ENCODE data around the gene CAPZB. TPM values are rescaled to one million over a fixed set of nuclear protein-coding genes. Genes with fewer than 3 reads are reported as not detected.

The CAPZB gene
- total and polyA plus RNA-seq, 2 of the 4 experiments (the other 2 are of a cell fraction) = 216 to 304 TPM

- no peak for TF ChIP-seq MAFK (IDR thresholded peaks at IDR 0.05; ENCODE audit: low read depth, low read length)
- TF ChIP-seq RCOR1 (IDR thresholded peaks at IDR 0.05; ENCODE audit: insufficient replicate concordance, low read length) = peak; percentile 5
- no peak for TF ChIP-seq USF2 (IDR thresholded peaks at IDR 0.05; ENCODE audit: low read depth, low read length)
- no peak for TF ChIP-seq CEBPB (IDR thresholded peaks at IDR 0.05; ENCODE audit: low read depth, low read length)
- TF ChIP-seq BHLHE40 (IDR thresholded peaks at IDR 0.05; ENCODE audit: low read depth, low read length) = peak; percentile 67
- TF ChIP-seq NFE2L2 (IDR thresholded peaks at IDR 0.05; ENCODE audit: low read depth, low read length) = no peak
- TF ChIP-seq RFX5 (IDR thresholded peaks at IDR 0.05; ENCODE audit: low read depth, low read length) = no peak
- DNase-seq = peak; percentile 84
- Histone ChIP-seq H3K9me3 (ENCODE audit: control insufficient read depth, insufficient read depth, low read length) (no peaks in the 10 kb centered on the region), H2AFZ (replicated peaks; ENCODE audit: low read length, poor library complexity) (no peak overlapping the region), H2AK5ac (ENCODE audit: low read depth, low read length) (peak overlapping the region; percentile 69; the same call in 1 of the 2 replicates), H3K9me1 (ENCODE audit: insufficient read depth, low read length) (peaks cover 50% of the 10 kb centered on the region), H3K79me1 (ENCODE audit: low read depth in 1 of 2, low read length in 2 of 2) (peaks cover 43 to 96% of the 10 kb centered on the region in 2 experiments), H4K91ac (ENCODE audit: insufficient read depth, low read depth, low read length) (no peak overlapping the region), H2BK15ac (ENCODE audit: low read depth, low read length) (no peak overlapping the region), H3K27ac (ENCODE audit: insufficient read depth, low read length) (peak overlapping the region; percentile 21; the same call in 1 of the 2 replicates), H4K20me1 (ENCODE audit: insufficient read depth, low read length) (peaks cover 94% of the 10 kb centered on the region), H3K18ac (ENCODE audit: low read depth, low read length) (no peak overlapping the region), H3K56ac (ENCODE audit: extremely low read depth, insufficient read depth, low read length) (no peak overlapping the region), H3K27me3 (ENCODE audit: control insufficient read depth, insufficient read depth, low read length) (no peaks in the 10 kb centered on the region), H2BK5ac (ENCODE audit: low read depth, low read length, poor library complexity, severe bottlenecking) (peak overlapping the region; percentile 86), H4K5ac (ENCODE audit: low read depth, low read length) (no peak overlapping the region), H3K9ac (ENCODE audit: low read depth, low read length) (no peak overlapping the region), H3K4me3 (ENCODE audit: insufficient read depth, low read depth, low read length) (no peak overlapping the region), H4K8ac (ENCODE audit: low read depth in 2 of 2, low read length in 2 of 2) (no peak overlapping the region), H2BK20ac (ENCODE audit: low read depth, low read length) (no peak overlapping the region), H3K23ac (ENCODE audit: low read depth, low read length) (peak overlapping the region; percentile 67; the same call in 1 of the 2 replicates), H3K4me2 (ENCODE audit: low read depth, low read length) (no peak overlapping the region), H2AK9ac (replicated peaks; ENCODE audit: low read depth, low read length, poor library complexity) (no peak overlapping the region), H3K36me3 (ENCODE audit: control insufficient read depth, insufficient read depth, low read length) (peaks cover 27% of the 10 kb centered on the region), H3K4ac (ENCODE audit: low read depth, low read length) (0 out of 2 replicates have a peak overlapping the region, but pooled peaks have one; percentile 33), H3K4me1 (ENCODE audit: control insufficient read depth, insufficient read depth, low read length) (peaks cover 41% of the 10 kb centered on the region), H2BK120ac (ENCODE audit: low read depth, low read length) (no peak overlapping the region), H3K14ac (replicated peaks; ENCODE audit: low read depth, low read length) (no peak overlapping the region)
- CTCF ChIA-PET = no interaction called here
- intact Hi-C loops (cut with micrococcal nuclease) = no loop called here
- BruUV-seq (replicated peaks) = no TSS peak
- in situ Hi-C loops (cut with MboI; ENCODE audit: low sequenced_read_pairs) = no loop called here
- no CpG with 5 or more reads among the region's 5 CpGs for WGBS, 2 experiments (ENCODE audit: extremely low coverage in 2 of 2, insufficient read length in 1 of 2)
- POLR2A ChIA-PET (ENCODE audit: unreplicated experiment) = no interaction called here
- dilution Hi-C loops (cut with HindIII; ENCODE audit: low sequenced_read_pairs, unreplicated experiment) = no loop called here
- ATAC-seq (ENCODE audit: low read depth) = peak; percentile 81
Measured at GRCh38 chr1:19418503-19418971, 66.8 kb downstream of the CAPZB start.
